22Rv1 (cell line): ENCODE results near the gene MTCP1.

Source experiments
- ZFX ChIP-seq: fragments of 450-650 bp; IDR thresholded peaks from 2 replicates; pipeline ENCODE4 v1.6.1; 2017; ENCODE audit warnings: antibody characterized with exemption, borderline replicate concordance
- TF ChIP-seq, protein P1 (sequence below): fragments of 450-650 bp; IDR thresholded peaks from 2 replicates; pipeline ENCODE4 v1.5.1; 2017; ENCODE audit warnings: mild to moderate bottlenecking

DNA sequence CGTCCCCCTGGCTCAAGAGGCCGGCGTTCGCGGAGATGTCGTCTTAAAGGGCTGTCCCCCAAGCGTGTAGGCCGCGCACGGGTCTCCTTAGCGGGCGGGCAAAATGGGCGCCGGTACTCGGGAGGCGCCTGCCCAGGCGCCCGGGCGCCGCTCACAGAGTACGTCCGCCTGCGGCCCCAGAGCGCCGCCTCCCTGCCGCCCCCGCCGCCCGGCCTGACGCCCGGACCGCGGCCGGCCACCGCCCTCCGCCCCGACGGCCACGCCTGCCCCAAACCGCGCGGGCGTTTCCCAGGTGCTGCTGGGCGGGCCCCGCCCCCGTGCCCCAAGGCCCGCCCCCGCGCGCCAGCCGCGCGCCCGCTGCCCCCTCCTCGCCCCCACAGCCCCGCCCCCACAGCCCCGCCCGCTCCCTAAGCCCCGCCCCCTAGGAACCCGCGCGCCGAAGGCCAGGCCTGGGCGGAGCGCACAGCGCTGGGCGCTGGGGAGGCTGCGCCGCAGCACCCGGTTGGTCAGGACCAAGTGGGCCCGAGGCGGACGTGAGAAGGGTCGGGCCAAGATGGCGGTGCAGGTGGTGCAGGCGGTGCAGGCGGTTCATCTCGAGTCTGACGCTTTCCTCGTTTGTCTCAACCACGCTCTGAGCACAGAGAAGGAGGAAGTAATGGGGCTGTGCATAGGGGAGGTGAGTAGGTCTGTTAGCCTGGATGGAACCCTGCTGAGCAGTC, at the start of gene MTCP1, which contains the start of the genes BRCC3 and CMC4:
- TF ChIP-seq, protein P1, sequence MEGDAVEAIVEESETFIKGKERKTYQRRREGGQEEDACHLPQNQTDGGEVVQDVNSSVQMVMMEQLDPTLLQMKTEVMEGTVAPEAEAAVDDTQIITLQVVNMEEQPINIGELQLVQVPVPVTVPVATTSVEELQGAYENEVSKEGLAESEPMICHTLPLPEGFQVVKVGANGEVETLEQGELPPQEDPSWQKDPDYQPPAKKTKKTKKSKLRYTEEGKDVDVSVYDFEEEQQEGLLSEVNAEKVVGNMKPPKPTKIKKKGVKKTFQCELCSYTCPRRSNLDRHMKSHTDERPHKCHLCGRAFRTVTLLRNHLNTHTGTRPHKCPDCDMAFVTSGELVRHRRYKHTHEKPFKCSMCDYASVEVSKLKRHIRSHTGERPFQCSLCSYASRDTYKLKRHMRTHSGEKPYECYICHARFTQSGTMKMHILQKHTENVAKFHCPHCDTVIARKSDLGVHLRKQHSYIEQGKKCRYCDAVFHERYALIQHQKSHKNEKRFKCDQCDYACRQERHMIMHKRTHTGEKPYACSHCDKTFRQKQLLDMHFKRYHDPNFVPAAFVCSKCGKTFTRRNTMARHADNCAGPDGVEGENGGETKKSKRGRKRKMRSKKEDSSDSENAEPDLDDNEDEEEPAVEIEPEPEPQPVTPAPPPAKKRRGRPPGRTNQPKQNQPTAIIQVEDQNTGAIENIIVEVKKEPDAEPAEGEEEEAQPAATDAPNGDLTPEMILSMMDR, result no peak
- no peak for TF ChIP-seq ZFX
